SJCRH30 (cell line): Measurements from ENCODE around the gene VSTM2L. TPM values are rescaled to one million over a fixed set of nuclear protein-coding genes. Genes with fewer than 3 reads are reported as not detected.
A peak's percentile ranks its signal among the peaks of the same experiment; 100 is the strongest.
"Not testable (repeated sequence)": the region's sequence is repeated elsewhere in the genome, so short reads cannot be mapped to it uniquely, and the experiment has no call there.

Source experiments
- DNase-seq, 2 experiments: peaks; one replicate each; pipeline ENCODE4 v3.0.0-alpha.2; 2015 to 2020
- H3K27ac ChIP-seq: fragments of 250-450 bp; sonication (Bioruptor Pico); 2 replicates; pipeline ENCODE4 v1.5.1; 2020; ENCODE audit warnings: mild to moderate bottlenecking, moderate library complexity
- H3K27me3 ChIP-seq: fragments of 250-450 bp; sonication (Bioruptor Pico); 2 replicates; pipeline ENCODE4 v1.5.1; 2020; ENCODE audit warnings: mild to moderate bottlenecking, moderate library complexity
- H3K36me3 ChIP-seq: fragments of 250-450 bp; sonication (Bioruptor Pico); 2 replicates; pipeline ENCODE4 v1.5.1; 2020; ENCODE audit warnings: mild to moderate bottlenecking, moderate library complexity
- H3K4me1 ChIP-seq: fragments of 250-450 bp; sonication (Bioruptor Pico); 2 replicates; pipeline ENCODE4 v1.5.1; 2020; ENCODE audit warnings: mild to moderate bottlenecking, moderate library complexity
- H3K4me3 ChIP-seq: fragments of 250-450 bp; sonication (Bioruptor Pico); 2 replicates; pipeline ENCODE4 v1.5.1; 2020; ENCODE audit warnings: mild to moderate bottlenecking, moderate library complexity
- H3K9me3 ChIP-seq: fragments of 250-450 bp; sonication (Bioruptor Pico); replicated peaks from 2 replicates; pipeline ENCODE4 v1.5.1; 2020; ENCODE audit warnings: mild to moderate bottlenecking, moderate library complexity
- total RNA-seq: library from RNA; depleted of rRNA; stranded (reverse); fragments of >200 nt; shearing (Covaris generic); gene quantifications from 2 replicates; pipeline ENCODE4 v1.2.3, GENCODE V29; 2014; rRNA removed

The VSTM2L gene, protein sequence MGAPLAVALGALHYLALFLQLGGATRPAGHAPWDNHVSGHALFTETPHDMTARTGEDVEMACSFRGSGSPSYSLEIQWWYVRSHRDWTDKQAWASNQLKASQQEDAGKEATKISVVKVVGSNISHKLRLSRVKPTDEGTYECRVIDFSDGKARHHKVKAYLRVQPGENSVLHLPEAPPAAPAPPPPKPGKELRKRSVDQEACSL
- total RNA-seq = 0.18 and 0.22 TPM in 2 replicates

- no peaks in the 10 kb centered on the region for H3K36me3 ChIP-seq
- H3K27me3 ChIP-seq = no peaks in the 10 kb centered on the region
- H3K27ac ChIP-seq = no peak within 1 kb of the TSS
- no peak for DNase-seq
- H3K4me3 ChIP-seq = no peak within 1 kb of the TSS
- H3K9me3 ChIP-seq = no peaks in the 10 kb centered on the region
- H3K4me1 ChIP-seq = peaks cover 7% of the 10 kb centered on the region
Measured at GRCh38 chr20:37902504-37903313, at the start of gene VSTM2L. Gene VSTM2L (plus strand): TSS chr20:37903127. CDS start chr20:37903351, 224 bp downstream.

DNA sequence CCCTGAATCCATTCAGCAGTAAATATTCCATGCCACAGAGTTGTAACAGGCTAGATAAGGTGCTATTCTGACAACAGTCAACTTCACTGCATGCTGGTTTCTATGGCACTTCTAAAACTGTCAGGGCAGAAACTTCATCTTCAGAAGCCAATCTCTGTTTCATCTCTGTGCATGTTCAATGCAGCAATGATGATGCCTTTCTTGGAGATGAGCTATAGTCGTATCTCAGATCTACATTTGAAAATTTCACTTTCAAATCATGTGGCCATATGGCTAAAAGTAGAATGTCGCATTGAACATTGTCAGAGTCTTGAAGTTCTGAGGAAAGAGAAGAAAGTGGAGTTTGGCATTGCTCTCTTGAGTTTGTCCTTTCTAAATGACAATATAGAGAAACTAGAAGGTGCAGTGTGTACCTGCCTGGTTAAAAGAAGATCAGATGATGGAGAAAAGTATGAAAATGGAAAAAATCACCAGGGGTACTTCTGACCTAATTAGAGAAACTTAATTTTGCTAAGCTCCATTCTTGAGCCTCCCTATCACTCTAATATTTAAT lies 49.0 kb upstream of the VSTM2L start:
- no peak overlapping the region for H3K27ac ChIP-seq
- H3K9me3 ChIP-seq = no peaks in the 10 kb centered on the region
- no peaks in the 10 kb centered on the region for H3K27me3 ChIP-seq
- H3K4me3 ChIP-seq = no peak overlapping the region
- H3K36me3 ChIP-seq = peaks cover 9% of the 10 kb centered on the region
- DNase-seq = no peak
- no peaks in the 10 kb centered on the region for H3K4me1 ChIP-seq

DNA sequence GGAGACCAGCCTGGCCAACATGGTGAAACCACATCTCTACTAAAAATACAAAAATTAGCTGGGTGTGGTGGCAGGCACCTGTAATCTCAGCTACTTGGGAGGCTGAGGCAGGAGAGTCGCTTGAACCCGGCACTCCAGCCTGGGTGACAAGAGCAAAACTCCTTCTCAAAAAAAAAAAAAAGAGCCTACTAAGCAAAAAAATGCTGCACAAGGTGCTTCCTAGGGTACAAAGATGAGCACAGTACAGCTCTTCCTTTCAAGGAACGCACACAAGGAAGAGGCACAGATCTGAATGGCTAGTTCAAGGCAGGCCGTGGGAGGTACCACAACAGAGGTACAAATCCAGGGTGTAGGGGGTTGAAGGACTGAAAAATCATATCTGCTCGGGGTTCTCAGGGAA lies 46.9 kb upstream of the VSTM2L start:
- not testable (repeated sequence) for H3K4me3 ChIP-seq, H3K4me1 ChIP-seq, H3K27ac ChIP-seq, H3K9me3 ChIP-seq, DNase-seq, H3K27me3 ChIP-seq
- H3K36me3 ChIP-seq = peaks cover 22% of the 10 kb centered on the region

GRCh38 chr20:37856932-37857660 lies 45.8 kb upstream of the VSTM2L start:
- no peak for DNase-seq
- Histone ChIP-seq H3K27ac (no peak overlapping the region), H3K27me3 (no peaks in the 10 kb centered on the region), H3K9me3 (no peaks in the 10 kb centered on the region), H3K36me3 (peaks cover 23% of the 10 kb centered on the region), H3K4me3 (no peak overlapping the region), H3K4me1 (no peaks in the 10 kb centered on the region)

GRCh38 chr20:37859406-37860171 lies 43.3 kb upstream of the VSTM2L start:
- Histone ChIP-seq H3K4me1 (no peaks in the 10 kb centered on the region), H3K36me3 (peaks cover 25% of the 10 kb centered on the region), H3K27me3 (no peaks in the 10 kb centered on the region), H3K4me3 (no peak overlapping the region), H3K27ac (no peak overlapping the region), H3K9me3 (no peaks in the 10 kb centered on the region)
- DNase-seq = no peak

GRCh38 chr20:37863289-37863688 lies 39.6 kb upstream of the VSTM2L start:
- no peaks in the 10 kb centered on the region for H3K9me3 ChIP-seq
- H3K4me3 ChIP-seq = no peak overlapping the region
- H3K4me1 ChIP-seq = peaks cover 1% of the 10 kb centered on the region
- no peaks in the 10 kb centered on the region for H3K27me3 ChIP-seq
- no peak overlapping the region for H3K27ac ChIP-seq
- DNase-seq = no peak
- H3K36me3 ChIP-seq = peaks cover 22% of the 10 kb centered on the region

- Histone ChIP-seq H3K4me3 (no peak overlapping the region), H3K36me3 (peaks cover 22% of the 10 kb centered on the region), H3K4me1 (peaks cover 11% of the 10 kb centered on the region), H3K9me3 (no peaks in the 10 kb centered on the region), H3K27me3 (no peaks in the 10 kb centered on the region), H3K27ac (no peak overlapping the region)
- DNase-seq = no peak
Measured at GRCh38 chr20:37864298-37864697, 38.6 kb upstream of the VSTM2L start.

- DNase-seq = no peak
- Histone ChIP-seq H3K4me1 (peaks cover 22% of the 10 kb centered on the region), H3K27me3 (no peaks in the 10 kb centered on the region), H3K9me3 (no peaks in the 10 kb centered on the region), H3K4me3 (no peak overlapping the region), H3K36me3 (peaks cover 10% of the 10 kb centered on the region), H3K27ac (no peak overlapping the region)
Measured at GRCh38 chr20:37866051-37866450, 36.9 kb upstream of the VSTM2L start.

DNA sequence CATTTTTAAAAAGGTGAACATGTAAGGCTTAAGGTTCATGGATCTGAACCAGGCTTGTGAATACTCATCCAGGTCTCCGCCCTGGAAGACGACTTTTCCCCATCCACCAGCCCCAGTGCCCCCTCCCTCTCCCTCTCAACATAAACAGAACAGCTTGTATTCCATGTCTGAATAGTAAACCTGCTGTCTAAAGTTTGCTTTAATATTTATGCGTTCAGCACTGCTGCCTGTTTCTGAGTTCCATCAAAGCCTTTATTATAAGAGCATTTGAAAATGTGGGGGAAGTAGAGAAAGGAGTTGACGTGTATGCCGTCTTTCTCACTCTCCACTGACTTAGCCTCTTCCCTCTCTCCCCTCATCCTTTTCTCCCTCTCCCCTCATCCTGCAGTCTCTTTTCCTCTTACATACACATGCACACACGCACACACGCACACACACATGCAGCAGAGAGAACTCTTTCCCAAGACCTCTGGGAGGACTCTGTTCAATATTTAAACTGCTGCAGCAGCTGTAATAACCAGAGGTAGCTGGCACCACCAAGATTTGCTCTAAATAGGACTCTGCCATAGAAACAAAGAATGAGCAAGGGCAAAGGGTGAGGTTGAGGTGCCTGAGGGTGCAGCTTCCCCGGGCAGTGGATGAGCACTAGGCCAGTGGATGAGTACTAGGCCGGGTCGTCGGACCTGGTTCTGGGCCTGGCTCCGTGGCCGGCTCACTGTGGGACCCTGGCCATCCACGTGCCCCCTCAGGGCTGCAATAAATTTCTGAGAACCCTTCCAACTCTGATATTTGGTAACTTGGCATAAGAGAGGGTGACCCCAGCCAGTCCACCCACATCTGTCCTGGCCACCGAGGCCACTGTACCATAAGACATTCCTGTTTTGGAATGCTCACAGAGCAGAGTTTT lies 35.4 kb upstream of the VSTM2L start:
- H3K4me1 ChIP-seq = peaks cover 22% of the 10 kb centered on the region
- H3K27ac ChIP-seq = no peak overlapping the region
- peaks cover 7% of the 10 kb centered on the region for H3K36me3 ChIP-seq
- no peaks in the 10 kb centered on the region for H3K27me3 ChIP-seq
- no peaks in the 10 kb centered on the region for H3K9me3 ChIP-seq
- DNase-seq = no peak
- H3K4me3 ChIP-seq = no peak overlapping the region

DNA sequence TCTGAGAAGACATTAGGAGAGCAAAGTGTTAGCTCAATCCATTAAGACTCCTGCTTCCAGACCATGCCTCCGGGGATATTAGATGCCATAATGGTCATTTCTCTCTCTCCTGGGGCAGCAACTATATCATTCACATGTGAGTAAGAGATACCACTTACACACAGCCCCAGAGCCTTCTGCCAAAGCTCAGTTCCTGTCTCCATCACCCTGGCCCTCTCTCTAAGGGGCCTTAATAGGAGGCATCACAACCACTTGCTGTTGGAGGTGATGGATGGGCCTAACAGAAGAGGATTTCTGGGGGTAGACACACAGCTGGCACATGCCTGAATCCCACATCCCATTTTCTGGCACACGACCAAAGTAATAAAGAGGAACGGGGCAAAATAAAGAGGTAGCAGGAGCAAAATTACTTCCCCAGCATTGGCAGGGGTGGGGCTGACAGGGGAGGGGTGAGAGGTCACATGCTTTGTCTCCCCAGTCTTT lies 34.0 kb upstream of the VSTM2L start:
- Histone ChIP-seq H3K27ac (no peak overlapping the region; the same call in 1 of the 2 replicates), H3K27me3 (no peaks in the 10 kb centered on the region), H3K4me1 (peaks cover 22% of the 10 kb centered on the region), H3K4me3 (no peak overlapping the region), H3K36me3 (peaks cover 7% of the 10 kb centered on the region), H3K9me3 (no peaks in the 10 kb centered on the region)
- peak; percentile 59 to 79 for DNase-seq

GRCh38 chr20:37869334-37869861 lies 33.5 kb upstream of the VSTM2L start:
- Histone ChIP-seq H3K9me3 (no peaks in the 10 kb centered on the region), H3K36me3 (peaks cover 7% of the 10 kb centered on the region), H3K27me3 (no peaks in the 10 kb centered on the region), H3K4me1 (peaks cover 22% of the 10 kb centered on the region), H3K4me3 (no peak overlapping the region), H3K27ac (peak overlapping the region; percentile 44; the same call in 1 of the 2 replicates)
- DNase-seq = peak; percentile 63 to 76

GRCh38 chr20:37870294-37870693 lies 32.6 kb upstream of the VSTM2L start:
- peak overlapping the region; percentile 44; the same call in 1 of the 2 replicates for H3K27ac ChIP-seq
- DNase-seq = no peak
- H3K4me3 ChIP-seq = no peak overlapping the region
- H3K9me3 ChIP-seq = no peaks in the 10 kb centered on the region
- H3K36me3 ChIP-seq = peaks cover 4% of the 10 kb centered on the region; the same call in 1 of the 2 replicates
- no peaks in the 10 kb centered on the region for H3K27me3 ChIP-seq
- H3K4me1 ChIP-seq = peaks cover 22% of the 10 kb centered on the region

- no peak overlapping the region for H3K27ac ChIP-seq
- peaks cover 22% of the 10 kb centered on the region for H3K4me1 ChIP-seq
- no peaks in the 10 kb centered on the region for H3K9me3 ChIP-seq
- no peak overlapping the region for H3K4me3 ChIP-seq
- H3K27me3 ChIP-seq = no peaks in the 10 kb centered on the region
- H3K36me3 ChIP-seq = peaks cover 4% of the 10 kb centered on the region; the same call in 1 of the 2 replicates
- DNase-seq = no peak
Measured at GRCh38 chr20:37871751-37872150, 31.2 kb upstream of the VSTM2L start.
